ENCODE data around the gene DCANP1.

Gene DCANP1

DNA sequence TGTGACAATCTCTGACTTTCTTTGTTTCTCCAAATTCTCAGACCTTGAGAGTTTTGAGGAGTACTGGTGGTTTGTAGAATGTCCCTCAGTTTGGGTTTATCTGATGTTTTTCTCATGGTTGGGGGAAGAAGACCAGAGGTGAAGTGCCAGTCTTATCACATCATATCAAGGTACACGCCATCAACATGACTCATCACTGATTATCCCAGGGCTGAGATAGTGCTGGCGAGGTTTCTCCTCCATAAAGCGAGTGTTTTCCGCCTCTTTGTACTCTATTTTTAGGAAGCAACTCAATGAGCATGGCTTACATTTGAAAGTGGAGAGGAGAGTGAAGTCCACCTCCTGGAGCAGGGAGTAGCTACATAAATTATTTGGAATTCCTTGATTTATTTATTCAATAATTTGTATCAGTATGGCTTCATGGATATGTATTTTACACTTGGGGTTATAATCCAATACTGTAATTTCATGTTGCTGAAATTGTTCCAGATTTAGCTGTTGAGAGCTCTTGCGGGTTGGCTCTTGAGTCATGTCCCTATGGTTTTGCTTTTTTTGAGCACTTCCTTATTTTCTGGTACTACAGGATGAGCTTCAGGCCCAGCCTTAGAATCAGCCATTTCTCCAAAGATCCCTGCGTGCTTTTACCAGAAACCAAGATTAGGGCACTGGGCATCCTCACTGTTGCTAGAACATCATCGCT lies 23.9 kb downstream of the DCANP1 start:
- no peak for DNase-seq (ENCODE audit: low read depth)

DNA sequence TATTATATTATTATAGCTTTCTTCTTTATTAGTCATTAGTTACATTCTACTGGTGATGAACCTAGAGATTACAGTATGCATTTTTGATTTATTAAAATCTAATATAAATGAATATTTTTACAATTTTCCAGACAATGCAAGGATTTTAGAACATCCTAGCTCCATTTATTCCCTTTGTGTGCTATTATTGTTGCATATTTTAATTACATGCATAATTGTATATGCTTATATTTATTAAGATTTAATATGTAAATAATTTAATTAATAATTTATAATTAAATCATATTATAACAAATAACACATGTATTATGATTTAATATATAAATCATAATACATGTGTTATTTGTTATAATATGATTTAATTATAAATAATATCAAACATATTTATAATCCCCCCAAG lies 24.7 kb downstream of the DCANP1 start:
- DNase-seq (ENCODE audit: low read depth): no peak

DNA sequence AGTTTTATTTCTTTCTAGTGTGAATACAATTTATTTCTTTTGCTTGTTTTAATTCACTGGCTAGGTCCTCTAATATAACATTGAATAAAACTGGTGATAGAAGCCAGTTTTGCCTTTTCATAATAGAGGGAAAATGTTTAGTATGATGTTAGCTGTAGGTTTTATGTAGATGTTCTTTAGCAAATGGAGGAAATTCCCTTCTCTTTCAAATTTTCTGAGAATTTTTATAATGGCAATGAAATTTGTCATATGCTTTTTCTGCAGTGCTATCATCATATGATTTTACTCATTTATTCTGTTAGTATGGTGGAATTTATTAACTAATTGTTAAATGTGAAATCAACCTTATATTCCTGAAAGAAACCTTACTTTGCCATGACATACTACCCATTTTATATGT lies 30.1 kb downstream of the DCANP1 start:
- no peak for DNase-seq (ENCODE audit: low read depth)

DNA sequence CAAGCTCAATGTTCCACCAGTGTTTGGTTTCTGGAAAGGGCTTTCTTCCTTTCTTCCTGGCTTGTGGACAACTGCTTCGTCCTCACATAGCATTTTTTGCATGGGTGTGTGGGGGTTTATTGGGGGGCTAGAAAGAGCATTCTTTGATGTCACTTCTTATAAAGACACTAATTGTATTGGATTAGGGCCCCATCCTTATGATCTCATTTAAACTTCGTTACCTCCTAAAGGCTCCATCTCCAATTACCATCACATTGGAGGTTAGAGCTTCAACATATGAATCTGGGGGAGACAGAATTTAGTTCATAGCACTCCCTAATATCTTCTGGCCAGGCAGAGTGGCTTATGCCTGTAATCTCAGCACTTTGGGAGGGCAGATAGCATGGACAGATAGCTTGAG lies 42.1 kb downstream of the DCANP1 start:
- no peak for DNase-seq (ENCODE audit: low read depth)

DNA sequence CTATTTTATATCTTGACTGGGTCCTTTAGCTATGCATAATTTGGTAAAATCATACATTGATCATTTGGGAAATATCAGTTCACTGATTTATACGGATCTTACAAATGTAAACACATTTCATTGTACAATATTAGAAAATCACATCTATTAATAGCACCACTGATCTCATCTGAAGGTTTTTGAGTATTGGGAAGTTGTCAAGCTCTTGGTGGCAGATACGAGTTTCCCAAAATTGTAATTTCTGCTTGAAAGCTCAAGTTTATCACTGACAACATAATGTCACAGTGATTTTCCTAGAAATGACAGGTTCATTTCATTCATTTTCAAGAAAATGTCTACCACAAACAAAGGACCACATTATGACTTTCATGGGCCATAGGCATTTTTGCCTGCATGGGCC lies 45.1 kb downstream of the DCANP1 start:
- DNase-seq (ENCODE audit: low read depth): no peak

DNA sequence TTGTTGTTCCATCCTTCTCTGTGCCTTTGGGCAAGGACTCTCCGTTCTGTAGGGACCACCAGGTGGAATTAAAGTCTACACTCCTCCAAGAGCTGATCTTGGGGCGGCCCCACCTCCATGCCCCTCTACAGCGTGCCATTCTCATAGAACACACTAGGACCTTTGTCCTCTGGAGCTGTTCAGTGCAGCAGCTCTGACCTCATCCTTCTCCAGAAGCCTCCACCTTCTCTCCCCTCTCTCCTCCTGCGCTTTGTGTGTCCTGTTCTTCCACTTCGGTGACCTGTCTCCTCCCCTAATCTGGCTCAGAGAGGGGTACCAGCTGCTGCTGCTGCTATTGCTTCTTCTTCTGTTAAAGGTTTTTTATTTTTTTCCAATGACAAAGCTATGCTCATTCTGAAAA lies 46.3 kb downstream of the DCANP1 start:
- no peak for DNase-seq (ENCODE audit: low read depth)

DNA sequence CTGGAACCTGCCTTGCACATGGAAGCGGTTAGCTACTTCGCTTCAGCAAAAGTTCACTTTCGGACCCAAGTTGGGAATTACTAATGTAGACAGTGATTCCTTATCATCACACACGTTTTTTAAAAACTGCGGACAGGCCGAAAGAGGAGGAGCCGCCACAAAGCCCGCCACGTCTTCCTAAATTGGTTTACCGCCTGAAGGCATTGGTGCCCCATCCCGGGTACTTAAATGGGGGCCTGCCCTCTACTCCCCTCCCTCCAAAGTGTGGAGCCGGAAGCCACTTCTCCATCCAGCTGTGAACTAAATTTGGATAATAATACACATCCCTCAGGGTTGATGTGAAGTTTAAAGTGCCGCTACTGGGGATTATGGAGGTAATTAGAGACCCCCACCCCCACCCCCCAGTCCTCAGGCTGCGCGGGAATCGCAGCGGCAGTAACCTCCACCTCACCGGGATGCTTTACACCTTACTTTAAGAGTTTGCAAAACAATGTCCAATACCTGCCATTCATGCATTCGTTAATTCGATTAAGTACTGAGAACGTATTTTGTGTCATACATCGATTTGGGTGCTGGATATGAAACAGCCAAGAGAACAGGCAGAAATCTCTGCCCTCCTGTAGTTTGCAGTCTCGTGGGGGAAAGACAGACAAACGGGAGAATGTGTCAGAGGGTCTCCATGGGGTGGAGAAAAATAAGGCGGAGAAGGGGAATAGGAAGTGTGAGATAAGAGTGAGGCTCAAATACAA lies 47.2 kb downstream of the DCANP1 start:
- DNase-seq (ENCODE audit: low read depth): no peak

DNA sequence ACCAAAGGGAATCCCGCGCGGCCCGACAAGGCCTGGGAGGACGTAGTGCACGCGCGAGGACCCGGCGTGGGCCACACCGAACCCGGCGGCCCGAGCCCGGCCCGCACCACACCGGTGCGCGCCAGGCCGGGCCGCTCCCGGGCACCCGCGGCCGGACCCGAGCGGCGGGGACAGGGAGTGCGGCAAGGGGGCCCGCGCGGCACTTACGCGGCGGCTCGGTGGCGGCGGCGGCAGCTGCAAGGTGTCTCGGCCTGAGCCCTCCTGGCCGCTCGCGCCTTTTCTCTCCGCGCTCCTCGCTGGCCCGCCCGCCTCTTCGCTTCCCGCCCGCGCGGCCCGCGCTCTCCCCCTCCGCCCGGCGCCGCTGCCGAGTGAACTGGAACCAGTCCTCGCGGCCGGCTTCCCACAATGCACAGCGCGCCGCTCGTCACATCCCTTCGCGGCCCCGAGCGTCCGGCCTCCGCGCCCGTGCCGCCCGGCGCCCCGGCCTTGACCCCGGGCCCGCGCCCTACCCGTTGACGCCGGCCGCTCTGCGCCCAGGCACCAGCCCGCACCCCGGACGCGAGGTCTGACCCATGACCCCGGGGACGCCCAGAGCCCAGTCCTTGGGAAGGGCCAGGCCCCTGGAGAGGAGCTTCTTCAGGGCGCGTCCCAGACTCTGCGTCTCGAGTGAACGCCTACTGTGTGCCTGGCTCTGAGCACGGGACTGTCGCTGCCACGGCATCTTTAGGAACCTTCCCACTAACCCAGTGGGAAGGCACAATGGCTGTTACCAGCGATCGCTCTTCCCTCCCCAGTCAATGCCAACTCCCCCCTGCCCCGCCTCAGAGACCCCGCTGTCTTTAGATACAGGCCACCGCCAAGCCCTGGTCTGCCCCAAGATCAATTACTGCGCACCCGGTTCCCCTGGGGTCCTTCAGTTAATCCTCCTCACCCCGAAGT lies 48.0 kb downstream of the DCANP1 start, which contains the start of gene MACROH2A1:
Gene MACROH2A1, minus strand, starts transcription at position 377 of the 939 bp plus-strand sequence. CDS start 10,138 bp downstream, outside the sequence.
- DNase-seq (ENCODE audit: low read depth): peak; percentile 69

DNA sequence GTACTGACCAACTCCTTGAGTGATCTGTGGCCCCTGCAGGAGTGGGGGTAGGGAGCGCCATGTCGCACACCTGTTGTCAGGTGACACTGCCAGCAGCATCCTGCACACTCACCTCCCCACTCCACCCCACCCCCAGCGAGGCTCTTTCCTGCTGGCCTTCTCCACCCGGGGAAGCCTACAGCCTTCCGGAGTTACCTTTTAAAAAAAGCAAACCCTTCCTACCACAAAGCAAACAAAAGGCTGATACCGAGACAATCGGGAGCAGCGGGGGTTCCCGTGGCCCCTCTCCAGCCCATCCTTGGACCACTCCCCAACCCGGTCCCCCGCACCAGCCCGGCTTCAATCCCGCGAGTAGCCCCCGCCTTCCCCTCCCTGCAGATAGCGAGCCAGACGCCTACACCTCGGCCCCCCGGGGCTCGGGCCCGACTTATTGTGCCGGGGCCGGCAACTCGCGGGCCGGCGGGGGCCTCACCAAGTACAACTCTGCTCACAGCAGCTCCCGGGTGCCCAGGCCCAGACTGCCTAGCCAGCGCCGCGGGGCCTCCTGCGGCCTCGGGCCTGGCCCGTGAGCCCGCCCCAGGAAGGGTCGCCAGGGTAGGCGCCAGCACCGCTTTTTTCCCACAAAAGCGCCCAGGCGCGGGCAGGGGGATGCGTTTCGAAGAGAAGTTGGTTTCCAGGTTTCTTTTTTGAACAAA lies 48.8 kb downstream of the DCANP1 start:
- DNase-seq (ENCODE audit: low read depth): peak; percentile 20

DNA sequence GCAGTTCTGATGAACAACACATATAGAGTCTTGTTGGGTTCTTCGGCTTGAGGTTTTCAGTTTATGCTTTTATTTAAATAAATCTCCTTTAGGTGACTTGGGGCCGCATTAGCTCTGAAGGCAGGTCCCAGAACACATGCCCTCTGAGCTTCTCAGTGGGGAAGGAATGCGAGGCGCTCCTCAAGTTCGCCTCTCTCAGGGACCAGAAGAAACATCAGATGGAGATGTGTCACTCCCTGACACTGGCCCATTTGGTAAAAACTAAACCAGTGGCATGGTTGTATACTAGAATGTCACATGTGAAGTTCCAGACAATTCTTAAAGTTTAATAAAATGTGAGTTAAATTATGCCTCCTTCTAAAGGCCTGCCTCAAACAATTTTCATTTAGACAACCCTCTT lies 50.1 kb downstream of the DCANP1 start:
- DNase-seq (ENCODE audit: low read depth): no peak

DNA sequence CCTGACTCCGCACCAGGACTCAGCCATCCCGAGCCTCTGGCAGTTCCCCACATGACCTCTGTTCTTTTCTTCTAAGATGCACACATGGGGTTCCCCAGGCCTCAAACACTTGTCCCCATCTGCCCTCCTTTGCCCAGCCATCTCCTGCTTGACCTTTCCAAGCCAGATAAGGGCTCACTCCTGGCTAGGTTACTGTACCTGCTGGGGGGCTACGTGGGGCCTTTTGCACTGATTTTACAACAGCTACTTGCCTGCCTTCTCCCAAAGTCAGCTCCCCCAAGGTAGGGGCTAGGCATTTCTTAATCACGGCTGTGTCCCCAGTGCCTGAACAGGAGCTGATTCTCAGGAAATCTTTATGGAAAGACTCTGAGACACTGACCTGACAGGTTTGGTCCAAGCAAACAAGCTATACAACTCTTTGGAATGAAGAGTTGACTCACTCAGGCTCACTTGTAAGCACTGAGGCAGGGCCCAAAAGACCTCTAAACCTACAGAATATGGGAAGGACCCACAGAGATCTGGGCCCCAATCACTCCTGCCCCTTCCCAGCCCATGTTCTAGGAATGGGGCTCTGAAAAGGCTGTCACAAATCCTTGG lies 50.6 kb downstream of the DCANP1 start:
- no peak for DNase-seq (ENCODE audit: low read depth)

DNA sequence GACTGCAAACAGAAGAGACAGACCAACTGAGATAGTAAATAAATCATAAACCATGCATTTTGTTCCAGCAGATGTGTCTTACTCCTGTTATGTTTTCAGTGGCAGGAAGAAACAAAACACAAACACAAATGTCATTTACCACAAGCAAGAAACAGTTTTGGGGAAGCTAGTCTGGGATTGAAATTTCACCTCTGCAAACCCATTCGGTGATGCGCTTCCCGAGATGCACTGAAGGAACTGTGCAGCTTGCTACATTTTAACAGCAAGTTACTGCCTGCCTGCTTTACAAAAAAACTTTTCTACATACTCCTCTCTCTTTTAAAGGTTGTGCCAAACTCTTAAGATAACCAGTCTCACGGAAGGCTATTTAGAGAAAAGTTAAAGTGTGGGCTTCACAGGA lies 51.3 kb downstream of the DCANP1 start:
- DNase-seq (ENCODE audit: low read depth): no peak

DNA sequence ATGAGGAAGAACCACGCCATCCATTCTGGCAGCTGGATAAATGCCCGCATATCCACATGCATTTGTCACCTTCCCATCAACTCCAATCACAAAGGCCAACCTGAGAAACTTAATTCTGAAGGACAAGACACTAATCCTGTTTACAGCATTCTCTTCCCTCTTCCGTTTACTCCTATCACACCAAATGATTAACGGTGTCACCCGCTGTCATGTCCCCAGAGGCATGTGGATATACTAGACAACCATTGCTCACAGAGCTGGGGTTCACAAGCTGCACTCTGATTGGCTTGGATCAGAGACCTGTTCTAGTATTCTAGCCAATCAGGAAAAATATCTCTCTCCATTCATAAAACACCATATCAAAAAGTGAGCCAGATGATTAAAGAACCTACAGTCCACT lies 51.7 kb downstream of the DCANP1 start:
- DNase-seq (ENCODE audit: low read depth): no peak

All from activated T-helper 1 cell treated with Interleukin-2 at 50 U/mL for 16 hours (primary cell).